Endothelial cell of umbilical vein (primary cell): ENCODE results near the gene PSORS1C1. TPM values are rescaled to one million over a fixed set of nuclear protein-coding genes. Genes with fewer than 3 reads are reported as not detected.
A peak's percentile ranks its signal among the peaks of the same experiment; 100 is the strongest.

ENCODE experiments used
- BruUV-seq: library from RNA; stranded (reverse); fragments of 400-500 nt; replicated peaks from 2 replicates; lab custom pipeline; 2021; lab: Mats Ljungman, UMichigan
- CTCF ChIA-PET: fragments of 300-600, 350-600 bp; sonication (Branson Sonifier 250); formaldehyde crosslinking; loops from one replicate; lab custom pipeline; 2021; ENCODE audit warnings: antibody characterized with exemption, inconsistent platforms; lab: Charles Lee
- POLR2A ChIA-PET: fragments of 300-600, 350-600 bp; sonication (Branson Sonifier 250); formaldehyde crosslinking; loops from one replicate; lab custom pipeline; 2021; ENCODE audit warnings: antibody characterized with exemption, inconsistent platforms; lab: Charles Lee
- DNase-seq: peaks from one replicate; pipeline ENCODE4 v3.0.0-alpha.2; 2011; ENCODE audit warnings: low read depth, low spot score
- FAIRE-seq: peaks from 2 replicates; lab custom pipeline; 2011; peaks lifted over from hg19 to GRCh38; lab: Jason Lieb, UNC
- H2AFZ ChIP-seq: 2 replicates; pipeline ENCODE4 v1.6.0; 2012; ENCODE audit warnings: low read depth, low read length, control low read depth, inconsistent platforms
- H3K27ac ChIP-seq: 2 replicates; pipeline ENCODE4 v1.5.1; 2011; ENCODE audit warnings: low read depth, mild to moderate bottlenecking, control low read depth, low read length, moderate library complexity; ENCODE audit not compliant: insufficient read depth
- H3K27me3 ChIP-seq, 2 experiments: 2 replicates each; pipeline versions ENCODE4 v1.6.0 to v1.6.1; 2011; ENCODE audit warnings: low read length in 2 of 2, mixed read lengths in 1 of 2; ENCODE audit not compliant: control insufficient read depth in 2 of 2, insufficient read depth in 2 of 2
- H3K36me3 ChIP-seq, 2 experiments: 2 replicates in 1 of 2; 3 replicates in 1 of 2; pipeline ENCODE4 v1.5.1; 2011; ENCODE audit warnings: low read length in 2 of 2, mild to moderate bottlenecking in 1 of 2, moderate library complexity in 1 of 2; ENCODE audit not compliant: control insufficient read depth in 2 of 2, insufficient read depth in 2 of 2; ENCODE audit errors: extremely low read depth in 1 of 2
- H3K4me1 ChIP-seq: 3 replicates; pipeline ENCODE4 v1.5.1; 2011; ENCODE audit warnings: mild to moderate bottlenecking, low read length; ENCODE audit not compliant: control insufficient read depth, insufficient read depth; ENCODE audit errors: extremely low read depth
- H3K4me2 ChIP-seq: 2 replicates; pipeline ENCODE4 v1.6.1; 2011; ENCODE audit warnings: low read length, control low read depth, mixed read lengths; ENCODE audit not compliant: insufficient read depth
- H3K4me3 ChIP-seq, 3 experiments: fragments of 200-600 bp in 1 of 3; sonication (generic), shearing (Covaris generic) in 1 of 3; replicated peaks in 1 of 3; 2 replicates each; pipeline ENCODE4 v1.5.1; 2011 to 2016; ENCODE audit warnings: control low read depth in 3 of 3, low read length in 3 of 3, mild to moderate bottlenecking in 2 of 3, inconsistent platforms in 1 of 3, low read depth in 1 of 3, moderate library complexity in 1 of 3; ENCODE audit not compliant: insufficient read depth in 1 of 3
- H3K79me2 ChIP-seq: 2 replicates; pipeline ENCODE4 v1.6.0; 2012; ENCODE audit warnings: low read length, inconsistent platforms; ENCODE audit not compliant: control insufficient read depth, insufficient read depth
- H3K9ac ChIP-seq: replicated peaks from 2 replicates; pipeline ENCODE3; 2011; ENCODE audit warnings: low read length, control low read depth; ENCODE audit not compliant: insufficient read depth; ENCODE audit errors: extremely low read depth
- H3K9me1 ChIP-seq: replicated peaks from 3 replicates; pipeline ENCODE4 v1.6.0; 2011; ENCODE audit warnings: mild to moderate bottlenecking, low read length; ENCODE audit not compliant: control insufficient read depth, insufficient read depth; ENCODE audit errors: extremely low read depth
- H3K9me3 ChIP-seq: replicated peaks from 2 replicates; pipeline ENCODE4 v1.5.1; 2012; ENCODE audit warnings: low read length, inconsistent platforms; ENCODE audit not compliant: control insufficient read depth, insufficient read depth
- H4K20me1 ChIP-seq: replicated peaks from 2 replicates; pipeline ENCODE3; 2011; ENCODE audit warnings: mild to moderate bottlenecking, low read length; ENCODE audit not compliant: control insufficient read depth, insufficient read depth; ENCODE audit errors: extremely low read depth
- CTCF ChIP-seq, 2 donors: IDR thresholded peaks; 1 replicate in 1 of 2; 2 replicates in 1 of 2; pipeline ENCODE4 v1.5.1; 2011; ENCODE audit warnings: low read length in 2 of 2, mild to moderate bottlenecking in 2 of 2, moderate library complexity in 2 of 2, control low read depth in 1 of 2, inconsistent platforms in 1 of 2, low read depth in 1 of 2; ENCODE audit not compliant: insufficient read depth in 1 of 2; ENCODE audit errors: extremely low read depth in 1 of 2
- EZH2 ChIP-seq: IDR thresholded peaks from 2 replicates; pipeline ENCODE4 v1.6.1; 2012; ENCODE audit warnings: borderline replicate concordance, low read depth, mild to moderate bottlenecking, moderate library complexity, low read length, inconsistent platforms; ENCODE audit not compliant: severe bottlenecking
- FOS ChIP-seq: IDR thresholded peaks from 2 replicates; pipeline ENCODE4 v1.6.1; 2011; ENCODE audit warnings: mild to moderate bottlenecking, low read length, moderate library complexity, borderline replicate concordance; ENCODE audit not compliant: insufficient read depth
- GATA2 ChIP-seq: IDR thresholded peaks from 2 replicates; pipeline ENCODE4 v1.7.0; 2011; ENCODE audit warnings: low read depth, mild to moderate bottlenecking, moderate library complexity, mixed read lengths, low read length; ENCODE audit not compliant: insufficient read length, insufficient read depth
- JUN ChIP-seq: IDR thresholded peaks from 2 replicates; pipeline ENCODE4 v1.6.1; 2011; ENCODE audit warnings: borderline replicate concordance, low read depth; ENCODE audit not compliant: insufficient read length, insufficient read depth
- MYC ChIP-seq: IDR thresholded peaks from one replicate; pipeline ENCODE4 v1.6.1; 2011; ENCODE audit warnings: mild to moderate bottlenecking, low read depth, low read length
- POLR2A ChIP-seq: IDR thresholded peaks from 2 replicates; pipeline ENCODE4 v1.6.1; 2012; ENCODE audit warnings: low read depth, mild to moderate bottlenecking, control low read depth, low read length
- POLR2AphosphoS5 ChIP-seq: IDR thresholded peaks from 2 replicates; pipeline ENCODE4 v1.6.1; 2012; ENCODE audit warnings: low read depth, mild to moderate bottlenecking, control low read depth, low read length, moderate library complexity; ENCODE audit not compliant: insufficient read depth
- dilution Hi-C: fragments of 300-500 bp; cut with MboI; formaldehyde crosslinking; loops from one replicate; pipeline ENCODE4 v1.15.0; 2019; ENCODE audit warnings: low sequenced_read_pairs; ENCODE audit not compliant: extremely low pct_ligation_motif_present
- intact Hi-C: fragments of 100-400 bp; cut with micrococcal nuclease; formaldehyde crosslinking; loops from one replicate; pipeline ENCODE4 v1.10.0; 2022
- polyA plus RNA-seq, 4 experiments: library from polyadenylated mRNA; depleted of rRNA in 3 of 4; stranded (reverse) in 3 of 4; unstranded in 1 of 4; fragments of >200 nt; gene quantifications; 2 replicates each; pipeline versions ENCODE4 v1.2.1 to v1.2.3, GENCODE V29; 2011 to 2012; ENCODE audit warnings: missing spikeins in 1 of 4
- total RNA-seq: library from RNA; stranded (reverse); gene quantifications from 2 replicates; pipeline ENCODE4 v1.2.3, GENCODE V29; 2021
- TF ChIP-seq, protein P1 (sequence below): IDR thresholded peaks from 2 replicates; pipeline ENCODE4 v1.6.1; 2011; ENCODE audit not compliant: insufficient read depth, insufficient read length

The PSORS1C1 gene
- total and polyA plus RNA-seq, 2 donors (not counting 3 experiments of a cell fraction or from before 2014, with no cell fraction given), result 1.1 to 13.2 TPM

DNA sequence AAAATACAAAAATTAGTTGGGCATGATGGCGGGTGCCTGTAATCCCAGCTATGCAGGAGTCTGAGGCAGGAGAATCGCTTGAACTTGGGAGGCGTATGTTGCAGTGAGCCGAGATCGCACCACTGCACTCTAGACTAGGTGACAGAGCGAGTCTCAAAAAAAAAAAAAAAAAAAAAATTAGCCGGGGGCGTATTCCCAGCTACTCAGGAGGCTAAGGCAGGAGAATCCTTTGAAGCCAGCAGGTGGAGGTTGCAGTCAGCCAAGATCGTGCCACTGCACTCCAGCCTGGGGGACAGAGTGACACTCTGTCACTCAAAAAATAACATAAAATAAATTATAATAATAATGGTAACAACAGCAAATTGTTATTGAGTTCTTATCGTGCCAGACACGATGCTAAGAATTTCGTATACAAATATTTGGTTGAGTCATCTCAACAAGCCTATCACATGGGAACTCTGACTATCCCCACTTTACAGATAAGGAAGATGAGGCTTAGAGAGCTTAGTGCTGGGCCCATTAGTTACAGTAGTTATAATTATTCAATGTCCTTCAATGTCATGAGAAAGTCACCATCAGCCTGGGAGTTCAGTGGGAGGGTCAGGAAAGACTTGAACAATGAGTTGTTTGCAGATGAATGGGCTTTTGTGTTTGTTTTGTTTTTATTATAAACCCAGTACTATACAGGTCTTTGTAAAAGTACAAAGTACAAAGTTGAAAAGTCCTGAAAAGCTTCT is 21.7 kb upstream of the PSORS1C1 start:
- dilution Hi-C loops, result no loop called here
- H3K4me2 ChIP-seq, result peak overlapping the region; percentile 2
- H3K79me2 ChIP-seq, result no peaks in the 10 kb centered on the region
- H3K36me3 ChIP-seq, result no peaks in the 10 kb centered on the region
- H3K27ac ChIP-seq, result no peak overlapping the region
- H3K4me1 ChIP-seq, result peaks cover 41% of the 10 kb centered on the region
- POLR2A ChIA-PET, result interaction anchor here (1.4 to 1.9 kb wide), 2 partner anchors 21 to 26 kb away, joined by 3 to 8 read pairs; partner anchors contain the start of gene PSORS1C1
- intact Hi-C loops, result no loop called here
- no peak overlapping the region for H2AFZ ChIP-seq
- H3K4me3 ChIP-seq, result no peak overlapping the region
- H3K9ac ChIP-seq, result no peak overlapping the region
- TF ChIP-seq FOS (no peak), EZH2 (no peak), CTCF (IDR thresholded peaks at IDR 0.05; ENCODE audit: extremely low read depth in 1 of 2, insufficient read depth in 1 of 2, low read depth in 1 of 2, low read length in 2 of 2) (no peak), POLR2A (no peak), GATA2 (no peak), POLR2AphosphoS5 (no peak), MYC (no peak), JUN (no peak)
- TF ChIP-seq, protein P1, sequence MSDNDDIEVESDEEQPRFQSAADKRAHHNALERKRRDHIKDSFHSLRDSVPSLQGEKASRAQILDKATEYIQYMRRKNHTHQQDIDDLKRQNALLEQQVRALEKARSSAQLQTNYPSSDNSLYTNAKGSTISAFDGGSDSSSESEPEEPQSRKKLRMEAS, result no peak
- no TSS peak for BruUV-seq
- H3K9me3 ChIP-seq, result no peaks in the 10 kb centered on the region
- no peaks in the 10 kb centered on the region for H4K20me1 ChIP-seq
- CTCF ChIA-PET, result interaction anchor here (0.6 to 6.3 kb wide), 11 partner anchors 13 to 327 kb away, joined by 3 to 45 read pairs (median 4); partner anchors contain the start of genes PSORS1C1 and VARS2
- no peaks in the 10 kb centered on the region for H3K27me3 ChIP-seq
- peak; percentile 86 for FAIRE-seq
- DNase-seq, result peak; percentile 70
- no peaks in the 10 kb centered on the region for H3K9me1 ChIP-seq
